Prostate gland (tissue), 2 donors: ENCODE results near the gene SPG11.

Experiments used
- CTCF ChIP-seq, 4 experiments: fragments of 200-600 bp in 2 of 4; fragments of 450-650 bp in 2 of 4; sonication (generic) in 2 of 4; IDR thresholded peaks; 1 replicate in 3 of 4; 2 replicates in 1 of 4; pipeline ENCODE4 v1.5.1; 2016 to 2019; ENCODE audit warnings: antibody characterized with exemption in 4 of 4, mild to moderate bottlenecking in 2 of 4, moderate library complexity in 2 of 4
- POLR2AphosphoS5 ChIP-seq: sonication (generic); formaldehyde crosslinking; IDR thresholded peaks from one replicate; pipeline ENCODE4 v1.6.1; 2017; ENCODE audit warnings: antibody characterized with exemption

GRCh38 chr15:44675911-44676310, 12.4 kb upstream of the SPG11 start:
- TF ChIP-seq CTCF (IDR thresholded peaks at IDR 0.05) (no peak), POLR2AphosphoS5 (no peak)
